Measurements from ENCODE around the gene FAM107B.
"Not testable (repeated sequence)": the region's sequence is repeated elsewhere in the genome, so short reads cannot be mapped to it uniquely, and the experiment has no call there.

FAM107B gene

GRCh38 chr10:14595526-14596182 is 179.0 kb downstream of the FAM107B start:
- DNase-seq = no peak

GRCh38 chr10:14594878-14595525 is 179.7 kb downstream of the FAM107B start:
- no peak for DNase-seq

- DNase-seq = no peak
Measured at GRCh38 chr10:14593806-14594205, 180.9 kb downstream of the FAM107B start.

- DNase-seq = no peak
Measured at GRCh38 chr10:14592566-14592965, 182.1 kb downstream of the FAM107B start.

- DNase-seq = no peak
Measured at GRCh38 chr10:14592026-14592425, 182.7 kb downstream of the FAM107B start.

GRCh38 chr10:14588938-14589294 is 185.8 kb downstream of the FAM107B start:
- DNase-seq = not testable (repeated sequence)

- peak; percentile 99 for DNase-seq
Measured at GRCh38 chr10:14588084-14588937, 186.4 kb downstream of the FAM107B start.

GRCh38 chr10:14587540-14588083 is 187.1 kb downstream of the FAM107B start:
- DNase-seq = peak; percentile 30

GRCh38 chr10:14586901-14587300 is 187.8 kb downstream of the FAM107B start:
- no peak for DNase-seq

GRCh38 chr10:14585287-14586193 is 189.2 kb downstream of the FAM107B start:
- no peak for DNase-seq

GRCh38 chr10:14584661-14585060 is 190.0 kb downstream of the FAM107B start:
- DNase-seq = no peak

- DNase-seq = no peak
Measured at GRCh38 chr10:14583967-14584366, 190.7 kb downstream of the FAM107B start.

- no peak for DNase-seq
Measured at GRCh38 chr10:14583252-14583651, 191.4 kb downstream of the FAM107B start.

GRCh38 chr10:14581553-14582321 is 193.0 kb downstream of the FAM107B start:
- DNase-seq = no peak

GRCh38 chr10:14580671-14581332 is 193.9 kb downstream of the FAM107B start:
- DNase-seq = no peak

GRCh38 chr10:14579405-14579804 is 195.3 kb downstream of the FAM107B start:
- no peak for DNase-seq

GRCh38 chr10:14578060-14578952 is 196.4 kb downstream of the FAM107B start:
- DNase-seq = peak; percentile 76

- no peak for DNase-seq
Measured at GRCh38 chr10:14574885-14575284, 199.8 kb downstream of the FAM107B start.

GRCh38 chr10:14574291-14574690 is 200.4 kb downstream of the FAM107B start:
- DNase-seq = no peak

Measured in fibroblast of skin of back (primary cell).